GM19372 (cell line): ENCODE results near the gene MUC3A.

Source experiments
- ATAC-seq: cut with Tn5 transposase; IDR thresholded peaks from one replicate; pipeline ENCODE4 v1.9.1; 2021; ENCODE audit warnings: mild to moderate bottlenecking, low read depth, moderate library complexity; ENCODE audit not compliant: unreplicated experiment

MUC3A gene

DNA sequence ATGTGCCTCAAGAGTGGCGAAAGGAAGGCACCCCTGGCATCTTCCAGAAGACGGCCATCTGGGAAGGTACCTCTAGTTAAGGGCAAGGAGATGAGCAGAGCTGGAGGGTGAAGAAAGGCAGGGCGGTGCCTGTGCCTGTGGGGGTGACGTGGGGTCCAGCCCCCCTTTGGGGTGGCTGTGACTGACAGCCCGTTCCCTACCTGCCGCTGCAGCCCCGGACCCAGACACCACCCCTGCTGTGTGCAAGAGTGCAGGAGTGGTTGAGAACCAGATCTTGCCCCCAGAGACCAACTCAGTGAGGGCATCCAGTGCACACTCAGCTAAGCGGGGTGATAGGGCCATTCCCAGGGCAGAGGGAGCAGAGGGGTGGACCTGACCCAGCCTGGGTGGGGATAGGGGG lies 66.3 kb downstream of the MUC3A start:
- no peak for ATAC-seq

DNA sequence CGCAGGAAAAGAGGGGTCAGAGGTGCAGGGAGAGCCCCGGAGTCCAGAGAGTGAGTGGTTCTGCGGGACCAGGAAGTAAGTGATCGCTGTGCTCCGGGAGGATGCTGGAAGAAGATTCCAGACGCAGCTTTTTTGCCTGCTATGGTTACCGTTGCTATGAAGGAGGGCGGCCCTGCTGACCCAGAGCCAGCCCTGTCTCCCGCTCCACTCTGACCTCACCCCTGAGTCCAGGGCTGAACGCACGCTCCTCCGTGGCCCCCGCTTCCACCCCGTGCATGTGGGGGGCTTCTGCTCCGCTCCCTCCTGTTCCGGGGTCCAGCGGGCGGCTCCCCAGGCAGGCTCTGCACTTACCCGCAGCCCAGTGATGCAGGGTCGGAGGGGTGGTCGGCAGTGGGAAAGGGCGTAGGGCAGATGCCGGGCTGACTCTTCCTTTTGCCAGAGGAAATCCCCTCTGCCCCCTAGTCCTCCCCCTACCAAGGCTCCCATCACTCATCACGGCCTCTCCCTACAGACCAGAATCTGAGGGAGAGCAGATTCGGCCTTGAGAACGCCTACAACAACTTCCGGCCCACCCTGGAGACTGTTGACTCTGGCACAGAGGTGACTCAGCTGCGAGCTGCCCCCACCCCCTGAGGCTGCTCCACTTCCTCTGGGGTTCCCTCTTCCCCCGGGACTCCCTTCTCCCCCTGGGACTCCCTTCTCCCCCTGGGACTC lies 67.9 kb downstream of the MUC3A start:
- no peak for ATAC-seq
